Stimulated activated CD8-positive, alpha-beta memory T cell treated with anti-CD3 and anti-CD28 coated beads, Interleukin-7, amount 100 ng/mL, for 24 hours (primary cell): ENCODE data around the gene CHERP.
"Not testable (repeated sequence)": the region's sequence is repeated elsewhere in the genome, so short reads cannot be mapped to it uniquely, and the experiment has no call there.

Experiments used
- DNase-seq: peaks from one replicate; pipeline ENCODE4 v3.0.0-alpha.2; 2020; ENCODE audit warnings: low read depth

The CHERP gene

DNA sequence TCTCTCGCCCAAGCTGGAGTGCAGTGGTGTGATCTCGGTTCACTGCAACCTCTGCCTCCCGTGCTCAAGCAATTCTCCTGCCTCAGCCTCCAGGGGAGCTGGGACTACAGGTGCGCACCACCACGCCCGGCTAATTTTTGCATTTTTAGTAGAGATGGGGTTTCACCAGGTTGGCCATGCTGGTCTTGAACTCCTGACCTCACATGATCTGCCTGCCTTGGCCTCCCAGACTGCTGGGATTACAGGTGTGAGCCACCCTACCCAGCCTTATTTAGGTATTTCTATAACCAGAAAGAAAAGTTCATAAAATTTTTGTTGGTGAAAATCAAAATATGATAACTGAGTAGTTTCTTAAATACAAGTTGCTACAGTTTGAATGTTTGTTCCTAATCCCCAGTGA lies 1.5 kb upstream of the CHERP start:
- DNase-seq: not testable (repeated sequence)

DNA sequence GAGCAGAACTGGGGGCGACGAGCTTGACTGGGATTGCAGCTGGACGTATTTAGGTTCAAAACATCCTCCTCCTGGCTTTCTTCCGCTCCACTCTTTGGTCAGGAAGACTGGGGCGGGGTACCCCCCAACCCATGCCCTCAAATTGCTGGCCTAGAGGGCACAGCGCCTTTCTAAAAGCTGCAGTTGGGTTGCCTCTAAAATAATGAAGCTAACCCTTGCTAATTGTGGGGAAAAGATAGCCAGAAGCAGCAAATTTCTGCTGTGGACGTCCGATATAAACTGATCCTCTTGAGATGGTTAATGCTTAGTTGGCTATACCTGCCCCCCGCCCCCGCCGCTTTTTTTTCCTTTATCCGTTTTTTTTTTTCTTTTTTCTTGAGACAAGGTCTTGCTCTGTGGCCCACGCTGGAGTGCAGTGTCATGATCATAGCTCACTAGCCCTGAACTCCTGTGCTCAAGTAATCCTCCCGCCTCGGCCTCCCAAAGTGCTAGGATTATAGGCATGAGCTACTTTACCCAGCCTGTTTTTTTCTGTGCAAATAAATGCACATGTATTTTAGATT lies 754 bp upstream of the CHERP start:
- no peak for DNase-seq

DNA sequence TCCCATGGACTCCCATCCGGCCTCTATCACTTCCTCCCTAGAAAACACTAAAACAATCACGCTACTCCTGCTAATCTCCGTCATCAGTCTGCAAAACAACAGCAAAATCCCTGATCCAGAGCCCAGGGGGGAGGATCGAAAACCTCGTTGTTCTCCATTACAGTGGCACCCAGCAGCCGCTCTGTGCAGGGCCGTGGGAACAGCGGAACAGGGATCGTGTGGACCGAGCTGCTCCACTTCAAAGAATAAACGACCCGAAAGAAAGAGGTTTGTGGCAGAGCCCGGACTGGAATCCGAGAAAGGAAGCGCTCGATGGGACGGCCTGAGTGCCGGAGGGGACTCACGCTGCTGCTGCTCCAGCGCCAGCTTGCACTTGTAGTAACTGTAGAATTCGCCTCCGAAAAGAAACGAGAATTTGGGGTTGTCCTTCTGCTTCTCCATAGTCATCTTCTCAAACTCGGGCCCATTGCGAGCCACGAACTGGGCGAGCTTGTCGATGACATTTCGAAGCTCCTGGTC lies 652 bp downstream of the CHERP start:
- no peak for DNase-seq

DNA sequence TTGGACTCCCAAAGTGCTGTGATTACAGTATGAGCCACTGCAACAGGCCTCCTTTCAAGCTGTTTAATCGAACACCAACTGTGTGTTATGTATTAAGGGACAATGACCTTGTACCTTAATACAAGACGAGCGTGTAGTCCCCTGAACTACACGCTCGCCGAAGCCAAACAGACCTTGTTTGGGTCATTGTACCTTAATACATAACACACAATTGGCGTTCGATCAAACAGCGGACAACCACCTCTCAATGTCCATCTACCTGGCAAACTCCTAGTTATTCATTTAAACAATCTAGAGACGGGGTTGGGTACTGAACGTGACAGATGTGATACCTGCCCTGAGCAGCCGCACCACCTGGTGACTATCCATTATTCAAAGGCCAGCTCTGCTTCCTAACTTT lies 1.3 kb downstream of the CHERP start:
- no peak for DNase-seq

DNA sequence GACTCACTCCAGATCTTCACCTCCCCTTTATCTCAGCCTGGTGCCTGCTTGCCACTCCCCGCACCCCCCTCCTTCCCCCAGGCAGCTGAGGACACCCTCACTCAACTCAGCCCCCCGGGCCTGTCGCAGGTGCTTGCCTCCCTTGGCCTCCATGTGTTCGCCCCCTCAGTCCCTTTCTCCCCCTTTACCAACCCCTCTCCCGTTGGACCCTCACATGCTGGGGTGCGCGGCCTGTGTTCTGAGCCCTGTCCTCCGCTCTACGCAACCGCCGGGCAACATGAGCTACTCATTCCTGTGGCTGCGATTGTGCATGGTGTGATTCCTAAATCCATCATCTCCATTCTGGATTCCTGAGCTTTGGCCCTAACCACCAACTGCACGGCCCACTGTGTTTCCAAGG lies 5.1 kb downstream of the CHERP start:
- DNase-seq: no peak

DNA sequence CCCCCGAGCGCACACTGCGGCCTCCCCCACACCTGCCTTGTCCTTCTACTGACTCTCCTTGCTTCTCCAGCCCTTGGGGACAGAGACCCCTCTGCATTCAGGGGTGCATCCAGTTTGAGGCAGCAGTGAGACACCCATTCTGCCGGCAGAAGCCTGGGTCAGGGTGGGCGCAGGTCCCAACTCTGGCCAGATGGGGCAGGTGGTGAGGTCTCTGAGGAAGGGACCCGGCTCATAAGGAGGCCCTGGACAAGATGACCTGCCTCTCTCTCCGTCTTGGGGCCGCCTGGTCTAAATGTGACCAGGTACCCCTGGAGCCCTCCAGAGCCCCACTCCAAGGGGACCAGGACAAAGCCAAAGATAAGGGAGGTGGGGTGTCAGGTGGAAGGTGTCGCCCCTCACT lies 6.1 kb downstream of the CHERP start:
- no peak for DNase-seq

DNA sequence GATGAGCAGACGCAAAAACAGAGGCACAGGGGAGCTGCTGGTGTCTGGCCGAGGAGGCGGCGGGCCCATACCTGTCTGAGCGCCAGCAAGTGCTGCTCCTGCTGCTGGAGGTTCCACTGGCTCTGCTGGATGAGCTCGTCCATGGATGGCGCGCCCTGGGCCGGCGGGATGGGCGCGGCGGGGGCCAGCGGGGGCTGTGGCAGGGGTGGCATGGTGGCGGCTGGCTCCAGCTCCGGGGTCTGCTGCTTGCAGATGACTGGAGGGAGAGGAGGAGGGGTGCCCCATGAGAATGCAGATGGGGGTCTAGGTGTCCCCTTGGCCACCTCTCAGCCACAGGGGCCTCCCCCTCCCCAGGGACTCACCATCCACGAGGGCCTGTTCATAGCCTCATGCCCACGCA lies 6.9 kb downstream of the CHERP start:
- no peak for DNase-seq

DNA sequence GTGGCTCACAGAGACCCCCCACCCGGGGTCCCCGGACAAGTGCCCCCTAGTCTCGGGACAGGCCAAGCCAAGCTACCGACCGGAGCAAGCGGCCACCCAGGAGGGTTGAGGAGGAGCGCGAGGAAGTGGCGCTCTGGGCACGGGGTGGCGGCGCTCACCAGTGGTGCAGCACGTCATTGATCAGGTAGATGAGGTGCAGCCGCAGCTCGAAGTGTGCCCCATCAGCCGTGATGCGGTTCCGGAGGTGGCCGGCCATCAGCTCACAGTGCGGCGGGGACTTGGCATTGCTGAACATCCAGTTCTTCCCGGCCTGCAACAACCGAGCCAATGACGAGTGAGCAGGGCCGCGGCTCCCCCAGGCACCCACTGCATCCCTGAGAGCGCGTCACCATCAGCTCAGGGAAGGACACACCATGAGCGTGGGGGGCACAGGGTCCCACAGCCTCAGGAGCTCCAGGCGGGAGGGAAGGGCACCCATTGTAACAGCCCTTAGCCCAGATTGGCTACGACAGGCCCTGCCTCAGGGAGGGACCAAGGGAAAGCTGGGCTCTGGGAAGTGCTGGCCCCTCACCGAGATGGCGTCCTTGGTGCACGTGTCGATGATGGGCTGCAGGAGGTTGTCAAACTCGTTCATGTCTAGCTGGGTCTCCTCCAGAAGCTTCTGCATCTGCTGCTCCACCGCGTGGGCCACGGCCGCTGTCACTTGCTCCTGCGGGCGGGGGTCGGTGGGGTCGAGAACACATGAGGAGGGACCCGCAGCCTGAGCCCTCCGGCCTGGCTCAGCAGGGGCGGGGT lies 9.6 kb downstream of the CHERP start:
- DNase-seq: no peak

DNA sequence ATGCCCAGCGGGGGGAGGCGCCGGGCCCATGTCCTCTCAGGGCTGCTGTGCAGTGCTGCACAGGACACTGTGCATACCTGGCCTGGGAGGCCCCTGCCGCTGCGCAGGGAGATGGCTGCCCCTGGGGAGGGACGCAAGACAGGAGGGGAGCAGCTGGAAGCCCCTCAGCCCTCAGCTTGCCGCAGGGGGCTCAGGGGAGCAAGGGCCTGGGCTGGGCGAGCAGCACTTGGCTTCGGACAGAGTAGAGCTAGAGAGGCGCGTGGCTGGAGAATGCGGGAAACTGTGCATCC lies 10.9 kb downstream of the CHERP start:
- DNase-seq: no peak

DNA sequence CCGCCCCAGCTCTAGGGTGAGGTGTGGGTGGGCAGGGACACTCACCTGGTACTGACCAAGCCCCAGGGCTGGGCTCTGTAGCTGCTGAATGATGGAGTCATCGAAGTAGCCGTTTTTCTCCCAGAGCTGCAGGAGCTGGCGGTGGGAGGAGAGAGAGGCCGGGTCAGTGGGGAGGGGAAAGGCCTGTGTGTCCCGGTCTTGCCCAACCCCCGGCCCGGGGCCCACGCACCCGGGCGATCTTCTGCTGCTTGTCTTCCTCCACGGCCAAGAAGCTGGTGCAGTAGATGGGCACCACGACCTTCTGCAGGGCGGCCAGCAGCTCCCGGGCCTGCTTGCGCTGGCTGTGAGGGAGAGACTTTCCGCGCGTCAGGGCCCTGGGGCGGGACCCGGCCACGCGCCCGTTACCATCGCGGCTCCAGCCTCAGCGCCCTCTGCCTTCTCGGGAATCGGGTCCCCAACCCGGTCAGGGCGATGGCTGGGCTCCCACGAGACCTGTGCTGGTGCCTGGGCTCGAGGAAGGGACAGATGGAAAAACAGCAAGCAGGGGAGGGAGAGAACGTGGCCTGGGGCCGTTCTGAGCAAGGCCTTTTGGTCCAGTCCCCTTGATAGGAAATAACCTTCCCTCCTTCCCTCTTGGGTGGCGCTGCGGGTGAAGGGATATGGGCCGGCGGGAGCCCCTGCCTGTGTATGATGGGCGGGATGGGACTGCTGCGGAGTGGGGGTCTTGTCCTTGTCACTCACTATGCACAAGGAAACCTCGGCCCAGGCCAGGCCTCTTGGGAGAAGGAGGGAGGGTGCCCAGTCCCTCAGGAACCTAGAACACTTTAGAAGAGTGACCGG lies 11.5 kb downstream of the CHERP start:
- DNase-seq: no peak

DNA sequence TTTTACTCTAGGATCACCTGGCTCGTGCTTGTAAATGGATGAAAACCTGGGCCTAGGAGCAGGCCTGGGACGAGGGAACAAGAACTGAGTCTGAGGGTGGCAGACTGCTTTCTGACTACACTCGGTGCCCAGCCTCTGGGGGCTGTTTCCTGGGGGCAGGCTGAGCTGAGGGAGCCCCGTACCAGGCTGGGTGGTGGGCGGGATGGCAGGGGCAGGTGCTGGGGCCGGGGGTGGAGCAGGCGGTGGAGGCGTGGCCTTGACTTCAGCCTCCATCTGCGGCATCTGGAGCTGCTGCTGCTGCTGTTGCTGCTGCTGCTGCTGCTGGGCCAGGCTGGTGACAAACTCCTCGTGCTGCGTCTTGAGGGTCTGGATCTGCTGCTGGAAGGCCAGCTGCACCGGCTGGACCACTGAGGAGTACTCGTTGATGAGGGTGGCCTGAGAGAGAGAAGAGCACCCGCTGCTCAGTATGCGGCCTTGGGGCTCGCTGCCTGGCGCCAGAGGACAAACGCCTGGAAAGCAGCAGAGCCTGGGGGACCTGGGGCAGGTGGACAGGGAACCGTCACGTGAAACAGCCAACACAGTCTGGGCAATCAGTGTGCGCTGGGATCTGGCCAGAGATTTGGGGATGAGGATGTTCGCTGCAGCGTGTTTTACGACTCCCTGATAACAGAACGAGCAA lies 12.6 kb downstream of the CHERP start:
- DNase-seq: no peak

DNA sequence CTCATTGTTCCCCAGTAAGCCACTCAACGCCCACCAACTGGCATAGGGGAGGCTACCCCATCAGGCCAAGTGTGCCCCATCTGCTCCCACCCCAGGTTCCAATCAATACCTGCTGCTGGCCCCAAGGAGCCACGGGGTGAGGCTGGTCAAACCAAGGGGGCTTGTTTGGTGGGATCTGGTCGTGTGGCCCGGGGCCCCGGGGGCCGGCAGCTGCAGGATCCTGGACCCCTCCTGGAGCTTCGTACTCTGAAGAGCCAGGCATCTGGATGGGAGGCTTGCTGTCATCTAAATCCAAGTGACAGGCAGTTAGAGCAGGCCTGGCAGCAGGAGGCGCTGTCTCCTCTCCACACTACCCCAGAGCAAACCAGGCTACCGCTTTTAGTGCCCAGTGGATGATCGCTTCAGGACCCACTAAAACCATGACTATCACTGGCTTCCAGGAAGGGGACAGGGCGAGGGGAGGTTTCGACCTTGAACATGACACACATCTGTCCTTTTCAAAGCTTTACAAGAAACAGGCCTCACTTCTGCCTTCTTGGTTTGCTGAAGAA lies 14.2 kb downstream of the CHERP start:
- no peak for DNase-seq

DNA sequence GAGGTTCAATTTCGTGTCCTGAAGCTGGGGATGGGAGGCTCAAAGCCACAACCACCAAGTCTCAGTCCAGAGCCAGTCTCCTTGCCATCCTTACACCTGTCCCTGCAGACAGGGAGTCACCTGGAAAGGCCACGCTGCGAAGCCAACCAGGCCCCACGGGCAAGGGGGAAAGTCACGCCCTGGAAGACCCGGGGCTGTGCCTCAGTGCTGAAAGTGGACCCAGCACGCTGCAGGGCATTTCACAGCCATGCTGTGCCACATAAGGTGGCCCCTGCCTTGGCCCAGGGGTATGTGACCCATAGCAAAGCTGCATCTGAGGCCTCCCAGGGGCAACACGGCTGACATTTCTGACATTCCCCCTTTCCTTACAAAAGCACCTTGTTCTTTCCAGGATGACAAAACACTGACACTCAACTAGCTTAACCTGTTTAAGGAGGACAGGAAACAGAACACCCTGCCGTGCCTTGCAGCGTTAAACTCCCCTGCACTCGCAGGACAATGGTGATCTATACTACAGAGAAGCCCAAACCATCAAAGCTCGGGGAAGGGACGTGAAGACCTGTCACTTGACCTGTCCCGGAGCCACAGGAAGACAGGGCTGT lies 14.8 kb downstream of the CHERP start:
- no peak for DNase-seq

DNA sequence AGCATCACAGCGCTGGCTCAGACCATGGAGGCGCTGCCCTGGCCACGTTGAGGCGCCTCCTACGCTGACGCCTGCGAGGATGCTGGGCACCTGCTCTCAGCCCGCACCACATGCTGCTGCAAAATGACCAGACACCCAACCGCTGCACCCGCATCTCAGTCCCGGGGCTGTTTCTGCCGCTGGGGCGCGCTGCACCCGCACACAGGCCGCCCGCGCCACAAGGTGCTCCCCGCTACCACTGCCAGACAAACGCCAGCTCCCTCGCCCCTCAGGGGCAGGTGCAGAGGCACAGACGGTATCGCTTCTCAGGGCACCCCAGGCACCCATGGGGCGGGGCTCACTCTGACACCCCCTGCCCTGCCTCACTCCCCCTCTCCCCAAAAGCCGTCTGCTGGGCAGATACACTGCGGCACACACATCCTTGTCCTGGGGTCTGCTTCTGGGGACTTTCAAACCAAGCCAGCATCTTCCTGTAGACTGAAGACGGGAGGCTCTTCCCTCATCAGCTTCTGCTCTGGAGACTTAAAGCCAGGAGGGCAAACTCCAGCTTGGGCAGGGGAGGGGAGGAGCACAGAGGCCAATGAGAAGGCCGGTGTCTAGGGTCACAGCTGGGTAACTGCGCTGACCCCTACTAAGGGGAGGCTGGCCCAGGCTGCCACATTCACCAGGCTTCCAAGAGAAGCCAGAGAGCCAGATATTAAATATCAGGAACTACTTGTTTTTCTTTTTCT lies 16.3 kb downstream of the CHERP start:
- no peak for DNase-seq

DNA sequence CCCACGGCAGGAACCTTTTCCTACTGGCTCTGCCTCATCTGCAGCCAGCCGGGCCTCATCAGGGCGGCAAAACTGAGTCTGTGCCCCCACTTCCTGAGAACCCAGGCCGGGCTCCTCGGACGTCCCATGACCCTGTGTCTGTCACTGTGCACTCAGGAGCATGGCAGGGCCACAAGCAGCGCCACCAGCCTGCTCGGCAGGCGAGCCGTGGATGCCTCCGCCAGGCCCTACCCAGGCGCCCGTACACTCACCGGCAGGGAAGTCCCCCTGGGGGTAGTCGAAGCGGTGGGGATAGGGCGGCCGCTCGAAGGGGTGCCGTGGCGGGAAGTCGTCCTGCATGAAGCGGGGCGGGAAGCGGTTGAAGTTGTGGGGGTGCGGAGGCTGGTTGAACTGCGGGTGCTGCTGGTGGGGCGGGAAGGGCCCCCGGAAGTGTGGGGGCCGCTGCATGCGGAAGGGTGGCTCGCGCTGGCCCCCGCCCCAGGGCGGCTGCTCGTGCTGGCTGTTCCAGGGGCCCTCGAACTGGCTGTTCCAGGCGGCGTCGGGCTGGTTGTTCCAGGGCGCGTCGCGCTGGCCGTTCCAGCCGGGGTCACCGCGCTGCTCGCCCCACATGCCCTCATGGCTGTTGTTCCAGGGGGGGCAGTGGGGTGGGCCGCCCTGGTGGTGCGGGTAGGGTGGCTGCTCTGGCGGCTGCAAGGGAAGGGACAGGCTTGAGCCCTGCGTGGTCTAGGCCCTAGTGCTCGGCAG lies 17.1 kb downstream of the CHERP start:
- no peak for DNase-seq

DNA sequence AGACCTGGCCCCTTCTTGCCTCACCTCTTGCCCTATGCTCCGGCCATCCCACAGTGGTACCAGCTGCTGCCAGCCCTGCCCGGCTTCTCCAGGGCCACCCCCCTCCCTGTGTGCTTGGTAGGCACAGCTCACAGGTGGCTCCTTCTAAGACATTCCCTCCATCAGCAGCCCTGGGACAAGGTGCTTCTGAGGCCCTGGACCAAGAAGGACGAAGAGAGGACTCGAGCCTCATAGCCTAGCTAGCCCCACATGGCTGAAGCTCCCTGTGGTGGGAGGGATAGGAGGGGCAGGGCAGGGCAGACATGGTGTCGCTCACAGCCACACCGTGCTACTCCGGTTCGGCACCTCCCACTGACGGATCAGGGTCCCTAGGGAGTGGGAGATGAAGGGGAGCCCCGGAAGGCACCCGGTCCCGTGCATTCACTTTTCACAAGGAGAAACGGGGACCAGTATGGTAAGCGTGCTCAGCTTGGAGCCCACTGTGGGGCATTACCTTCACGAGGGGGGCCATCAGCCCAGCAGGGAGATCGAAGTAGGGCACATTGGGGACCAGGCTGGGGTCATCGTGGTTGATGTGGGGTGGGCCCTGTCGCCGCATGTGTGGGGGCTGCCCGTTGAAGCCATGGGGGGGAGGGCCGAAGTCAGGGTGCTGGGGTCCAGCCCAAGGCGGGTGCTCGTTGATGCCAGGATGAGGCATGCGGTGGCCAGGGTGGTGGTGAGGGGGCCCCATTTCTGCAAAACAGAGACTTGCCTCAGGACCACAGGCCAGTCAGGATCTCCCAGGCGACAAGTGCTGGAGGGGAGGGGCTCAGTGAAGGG lies 19.5 kb downstream of the CHERP start:
- DNase-seq: no peak

DNA sequence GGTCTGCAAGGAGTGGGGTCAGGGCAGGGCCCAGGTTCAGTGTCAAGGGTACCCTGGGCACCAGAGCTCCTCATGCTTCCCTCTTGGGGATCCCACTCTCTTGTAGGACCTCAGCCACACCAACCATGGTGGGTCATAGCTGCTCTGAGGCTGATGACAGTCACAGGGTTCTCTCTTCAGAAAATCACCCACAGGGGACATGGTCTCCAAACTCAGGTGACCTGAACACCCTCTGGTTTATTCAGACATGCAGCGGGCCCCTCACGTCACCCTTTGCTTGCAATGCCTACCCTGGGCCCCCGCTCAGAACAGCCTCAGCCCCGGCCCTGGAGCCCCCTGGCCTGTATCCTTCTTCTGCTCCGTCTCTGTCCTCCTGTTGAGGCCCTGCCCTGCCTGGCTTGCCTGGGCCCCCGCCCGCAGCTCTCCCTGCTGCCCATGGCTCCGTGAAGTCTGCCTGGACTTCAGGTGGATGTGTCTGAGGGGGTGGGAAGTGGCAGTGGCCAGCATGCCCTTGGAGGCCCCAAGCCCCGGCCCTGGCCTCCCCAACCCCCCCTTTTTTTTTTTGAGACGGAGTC lies 20.4 kb downstream of the CHERP start:
- DNase-seq: no peak

DNA sequence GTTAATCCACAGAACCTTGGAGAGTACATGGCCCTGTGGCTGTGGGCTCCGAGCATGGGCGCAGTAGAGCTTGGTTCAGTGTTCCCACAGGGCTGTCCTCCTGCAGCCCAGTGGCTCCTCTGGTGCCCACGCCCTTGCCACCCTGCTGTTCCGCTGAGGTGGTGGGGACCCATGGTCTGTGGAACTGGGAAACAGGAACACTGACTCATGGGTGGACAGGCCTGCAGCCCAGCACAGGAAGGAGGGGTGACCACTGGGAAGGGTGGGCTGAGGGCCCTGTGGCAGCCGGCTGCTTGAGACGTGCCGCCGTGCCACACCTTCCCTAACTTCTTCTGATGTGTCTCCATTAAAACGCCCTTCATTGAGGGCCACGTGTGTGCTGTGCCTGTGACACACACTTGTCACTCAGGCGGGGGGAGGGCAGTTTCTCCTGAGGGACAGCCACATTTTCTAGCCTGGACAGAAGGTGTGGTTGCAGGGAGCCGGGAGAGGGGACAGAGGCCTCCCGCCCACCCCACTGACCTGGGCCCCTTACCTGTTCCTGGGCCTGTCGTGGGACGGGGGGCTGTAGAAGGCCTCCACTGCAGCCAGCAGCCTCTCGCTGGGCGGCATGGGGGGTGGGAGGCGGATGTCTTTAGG lies 21.1 kb downstream of the CHERP start:
- no peak for DNase-seq
